ENCODE data around the gene PCIF1.

The PCIF1 gene

GRCh38 chr20:45920462-45921336, 13.8 kb upstream of the PCIF1 start:
- Histone ChIP-seq H3K4me1 (ENCODE audit: control insufficient read depth in 1 of 2, insufficient read depth in 1 of 2, low read depth in 1 of 2, low read length in 1 of 2) (peaks cover 0 to 8% of the 10 kb centered on the region in 2 experiments), H3K9me3 (no peaks in the 10 kb centered on the region), H3K36me3 (no peaks in the 10 kb centered on the region), H3K27me3 (peaks cover 14% of the 10 kb centered on the region), H3K4me3 (ENCODE audit: low read depth in 1 of 2, low read length in 1 of 2) (no peak overlapping the region), H3K27ac (no peak overlapping the region)
- no peak for TF ChIP-seq CTCF (IDR thresholded peaks at IDR 0.05)

- H3K4me1 ChIP-seq (ENCODE audit: control insufficient read depth in 1 of 2, insufficient read depth in 1 of 2, low read depth in 1 of 2, low read length in 1 of 2): peaks cover 0 to 8% of the 10 kb centered on the region in 2 experiments
- H3K36me3 ChIP-seq: no peaks in the 10 kb centered on the region
- no peaks in the 10 kb centered on the region for H3K9me3 ChIP-seq
- H3K27ac ChIP-seq: no peak overlapping the region
- H3K27me3 ChIP-seq: peaks cover 14% of the 10 kb centered on the region
- H3K4me3 ChIP-seq (ENCODE audit: low read depth in 1 of 2, low read length in 1 of 2): no peak overlapping the region
- no peak for TF ChIP-seq CTCF (IDR thresholded peaks at IDR 0.05)
These were observed 12.9 kb upstream of the PCIF1 start for GRCh38 chr20:45921337-45922189.

GRCh38 chr20:45924391-45925261, 9.9 kb upstream of the PCIF1 start:
- Histone ChIP-seq H3K27ac (no peak overlapping the region), H3K27me3 (peaks cover 14% of the 10 kb centered on the region), H3K9me3 (no peaks in the 10 kb centered on the region), H3K4me3 (ENCODE audit: low read depth in 1 of 2, low read length in 1 of 2) (no peak overlapping the region), H3K36me3 (no peaks in the 10 kb centered on the region), H3K4me1 (ENCODE audit: control insufficient read depth in 1 of 2, insufficient read depth in 1 of 2, low read depth in 1 of 2, low read length in 1 of 2) (peaks cover 0 to 8% of the 10 kb centered on the region in 2 experiments)
- no peak for TF ChIP-seq CTCF (IDR thresholded peaks at IDR 0.05)

- Histone ChIP-seq H3K36me3 (no peaks in the 10 kb centered on the region), H3K27me3 (peaks cover 14% of the 10 kb centered on the region), H3K4me1 (ENCODE audit: control insufficient read depth in 1 of 2, insufficient read depth in 1 of 2, low read depth in 1 of 2, low read length in 1 of 2) (no peaks in the 10 kb centered on the region), H3K27ac (no peak overlapping the region), H3K4me3 (ENCODE audit: low read depth in 1 of 2, low read length in 1 of 2) (no peak overlapping the region), H3K9me3 (no peaks in the 10 kb centered on the region)
- TF ChIP-seq CTCF (IDR thresholded peaks at IDR 0.05): no peak
These were observed 8.5 kb upstream of the PCIF1 start for GRCh38 chr20:45925821-45926506.

GRCh38 chr20:45926731-45927070, 7.8 kb upstream of the PCIF1 start:
- Histone ChIP-seq H3K4me3 (ENCODE audit: low read depth in 1 of 2, low read length in 1 of 2) (no peak overlapping the region), H3K4me1 (ENCODE audit: control insufficient read depth in 1 of 2, insufficient read depth in 1 of 2, low read depth in 1 of 2, low read length in 1 of 2) (no peaks in the 10 kb centered on the region), H3K27ac (no peak overlapping the region), H3K36me3 (no peaks in the 10 kb centered on the region), H3K27me3 (peaks cover 14% of the 10 kb centered on the region), H3K9me3 (no peaks in the 10 kb centered on the region)
- TF ChIP-seq CTCF (IDR thresholded peaks at IDR 0.05): no peak
